Stimulated activated naive CD4-positive, alpha-beta T cell (primary cell): Measurements from ENCODE around the gene CX3CL1.
A peak's percentile ranks its signal among the peaks of the same experiment; 100 is the strongest.

Experiments used
- DNase-seq, 6 experiments: peaks; one replicate each; lab custom pipeline; 2025; lab: John Stamatoyannopoulos, UW

Gene CX3CL1

DNA sequence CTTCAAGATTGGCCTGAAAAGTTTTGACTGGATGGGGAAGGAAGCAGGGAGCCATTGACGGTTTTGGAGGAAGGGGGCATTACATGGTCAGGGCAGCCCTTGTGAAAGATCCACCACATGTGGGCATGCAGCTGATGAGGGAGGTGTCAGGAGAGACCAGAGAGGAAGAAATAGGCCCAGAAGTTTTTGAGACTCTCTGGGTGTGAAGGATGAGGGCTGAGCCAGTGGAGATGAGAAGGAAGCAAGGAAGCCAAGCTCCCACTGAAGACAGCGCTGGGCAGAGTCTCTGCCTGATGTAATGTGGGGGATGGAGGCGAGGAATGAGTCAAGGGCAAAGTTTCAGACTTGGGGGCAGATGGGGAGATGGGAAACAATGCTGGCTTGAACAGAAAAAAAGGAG lies 32.8 kb downstream of the CX3CL1 start:
- DNase-seq = no peak

GRCh38 chr16:57406881-57407280 lies 34.6 kb downstream of the CX3CL1 start:
- no peak for DNase-seq

GRCh38 chr16:57407521-57408353 lies 35.4 kb downstream of the CX3CL1 start:
- DNase-seq = no peak

- DNase-seq = no peak
These were observed 36.8 kb downstream of the CX3CL1 start for GRCh38 chr16:57409065-57409464.

DNA sequence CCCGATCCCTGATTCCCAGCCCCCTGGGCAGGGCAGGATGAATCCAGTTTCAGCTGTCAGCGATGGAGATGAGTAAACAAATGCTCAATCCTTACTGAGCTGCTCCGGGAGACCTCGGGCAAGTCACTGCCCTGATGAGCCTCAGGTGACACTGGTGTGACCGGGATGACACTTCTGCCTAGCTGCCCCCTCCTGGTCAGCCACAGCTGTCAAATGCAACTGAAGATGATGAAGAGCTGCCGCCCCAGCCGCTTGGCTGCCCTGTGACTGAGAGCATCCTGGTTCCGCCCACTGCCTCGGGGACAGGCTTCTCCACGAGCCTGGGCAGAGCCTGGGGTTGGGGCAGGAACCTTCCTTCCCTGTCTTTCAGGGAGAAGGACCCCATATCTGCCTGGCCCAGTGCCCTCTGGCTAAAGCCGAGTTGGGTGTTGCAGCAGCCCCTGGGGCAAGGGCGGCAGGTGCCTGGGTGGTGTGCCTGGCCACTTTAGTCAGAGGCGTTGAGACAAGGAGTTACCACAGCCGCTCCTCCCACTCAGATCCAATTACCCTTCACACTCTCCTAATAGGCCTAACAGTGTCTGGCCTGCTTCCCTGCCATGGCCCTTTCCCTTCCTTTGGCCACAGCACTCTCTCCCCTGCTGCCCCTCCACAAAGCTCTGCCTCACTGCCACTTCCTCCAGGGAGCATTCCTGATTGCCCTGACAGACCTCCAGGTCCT lies 37.7 kb downstream of the CX3CL1 start:
- no peak for DNase-seq

DNA sequence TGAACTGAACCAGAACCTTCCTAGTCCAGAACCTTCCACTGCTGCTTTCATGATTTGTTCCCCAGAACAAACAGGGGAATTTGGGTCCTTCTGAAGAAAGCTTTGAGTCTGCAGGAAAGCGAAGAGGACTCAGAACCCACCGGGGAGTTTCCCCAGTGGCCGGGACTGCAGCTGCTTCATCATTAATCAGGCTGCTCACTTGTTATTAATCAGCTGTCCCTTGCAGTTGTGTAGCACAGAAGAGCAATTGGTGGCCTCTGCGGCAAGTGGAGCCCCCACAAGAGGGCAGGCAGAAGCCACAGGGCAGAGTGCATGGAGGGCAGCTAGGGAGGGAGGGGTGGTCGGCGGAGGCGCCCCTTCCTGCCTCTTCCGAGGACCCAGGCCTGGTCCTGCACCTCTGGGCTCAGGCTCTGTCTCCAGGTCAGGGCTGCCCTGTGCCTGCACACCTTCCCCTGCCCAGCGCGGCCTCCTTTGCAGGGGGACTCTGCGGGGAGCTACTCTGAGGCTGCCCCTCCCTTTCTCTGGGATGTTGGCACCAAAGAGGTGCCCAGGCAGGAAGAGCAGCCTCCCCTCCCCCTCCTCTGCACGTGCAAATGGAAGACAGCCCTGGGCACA lies 39.2 kb downstream of the CX3CL1 start:
- no peak for DNase-seq

DNA sequence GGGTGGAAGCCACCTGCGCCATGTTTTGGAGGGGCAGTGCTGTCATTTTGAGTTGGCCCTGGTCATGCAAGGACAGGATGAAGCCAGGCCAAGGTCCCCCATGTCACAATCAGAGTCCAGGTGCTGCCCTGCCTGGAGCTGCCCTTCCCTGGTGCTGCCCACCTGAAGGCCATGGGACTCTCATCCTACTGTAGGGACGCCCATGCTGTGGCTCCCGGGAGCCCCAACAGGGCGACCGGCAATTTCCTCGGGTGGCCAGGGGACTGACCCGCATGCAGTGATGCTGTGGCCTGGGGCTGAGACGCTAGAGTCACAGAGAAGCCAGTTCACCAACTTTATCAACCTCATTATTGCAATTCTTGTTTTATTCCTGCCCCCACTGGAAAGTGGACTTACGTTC lies 40.3 kb downstream of the CX3CL1 start:
- DNase-seq = no peak

GRCh38 chr16:57413301-57413730 lies 41.0 kb downstream of the CX3CL1 start:
- DNase-seq = no peak

DNA sequence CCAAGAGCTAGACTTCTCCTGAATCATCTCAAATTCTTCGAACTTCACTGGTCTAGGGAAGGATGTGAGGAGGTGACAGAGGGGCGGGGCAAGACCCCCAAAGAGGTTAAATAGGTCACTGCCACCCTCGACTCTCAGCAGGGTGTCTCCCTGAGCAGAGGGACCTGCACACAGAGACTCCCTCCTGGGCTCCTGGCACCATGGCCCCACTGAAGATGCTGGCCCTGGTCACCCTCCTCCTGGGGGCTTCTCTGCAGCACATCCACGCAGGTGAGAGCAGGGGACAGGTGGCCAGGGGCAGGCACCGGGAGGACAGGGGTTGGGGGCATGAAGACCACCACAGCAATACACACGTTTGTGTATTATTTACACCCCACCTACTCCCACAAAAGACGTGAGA lies 41.4 kb downstream of the CX3CL1 start:
- no peak for DNase-seq

- DNase-seq = no peak
These were observed 43.8 kb downstream of the CX3CL1 start for GRCh38 chr16:57416084-57416483.

- DNase-seq = no peak
These were observed 47.2 kb downstream of the CX3CL1 start for GRCh38 chr16:57419506-57419905.

GRCh38 chr16:57422026-57422944 lies 50.0 kb downstream of the CX3CL1 start:
- DNase-seq = no peak

DNA sequence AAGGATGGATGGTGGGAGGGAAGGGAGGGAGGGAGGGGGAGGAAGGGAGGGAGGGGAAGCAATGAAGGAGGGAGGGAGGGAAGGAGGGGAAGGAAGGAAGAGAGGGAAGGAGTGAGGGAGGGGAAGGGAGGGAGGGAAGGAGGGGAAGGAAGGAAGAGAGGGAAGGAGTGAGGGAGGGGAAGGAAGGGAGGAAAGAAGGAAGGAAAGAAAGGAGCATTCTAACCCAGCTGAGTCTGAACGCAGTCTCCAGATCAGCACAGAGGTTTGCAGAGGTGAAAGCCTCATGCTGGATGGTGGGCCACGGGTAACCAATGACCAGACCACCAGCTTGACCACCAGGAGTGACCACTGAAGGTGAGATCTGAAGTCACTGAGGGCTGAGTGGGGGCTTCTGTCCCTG lies 50.9 kb downstream of the CX3CL1 start:
- no peak for DNase-seq

- DNase-seq = no peak
These were observed 52.3 kb downstream of the CX3CL1 start for GRCh38 chr16:57424583-57424982.

DNA sequence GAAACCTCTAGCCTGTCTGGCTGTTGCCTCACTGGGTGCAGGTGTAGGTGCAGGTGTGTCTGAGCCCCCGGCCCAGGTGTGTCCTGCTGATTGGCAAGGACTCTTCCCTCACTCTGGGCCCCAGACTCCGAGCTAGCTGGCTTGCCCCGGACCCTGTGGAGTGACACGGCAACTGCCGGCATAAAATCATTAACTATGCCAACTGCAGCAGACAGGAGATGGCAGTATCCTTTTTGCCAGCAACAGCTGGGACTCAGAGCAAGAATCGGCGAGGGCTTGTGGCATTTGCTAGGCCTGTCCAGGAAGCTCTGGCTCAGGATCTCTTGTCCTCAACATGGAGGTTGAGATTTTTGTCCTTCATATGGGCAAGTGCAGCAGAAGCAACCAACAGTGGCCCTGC lies 54.1 kb downstream of the CX3CL1 start:
- DNase-seq = no peak

DNA sequence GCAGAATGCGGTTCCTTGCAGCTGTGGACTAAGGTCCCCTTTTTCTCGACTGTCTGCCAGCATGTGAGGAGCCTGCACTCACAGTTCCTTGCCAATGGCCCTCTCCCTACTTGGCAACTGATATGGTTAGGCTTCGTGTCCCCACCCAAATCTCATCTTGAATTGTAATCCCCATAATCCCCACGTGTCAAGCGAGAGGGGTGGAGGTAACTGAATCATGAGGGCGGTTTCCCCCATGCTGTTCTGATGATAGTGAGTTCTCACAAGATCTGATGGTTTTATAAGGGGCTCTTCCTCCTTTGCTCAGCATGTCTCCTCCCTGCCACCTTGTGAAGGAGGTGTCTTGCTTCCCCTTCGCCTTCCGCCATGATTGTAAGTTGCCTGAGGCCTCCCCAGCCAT lies 55.0 kb downstream of the CX3CL1 start:
- DNase-seq = no peak

- no peak for DNase-seq
These were observed 55.5 kb downstream of the CX3CL1 start for GRCh38 chr16:57427824-57428223.

DNA sequence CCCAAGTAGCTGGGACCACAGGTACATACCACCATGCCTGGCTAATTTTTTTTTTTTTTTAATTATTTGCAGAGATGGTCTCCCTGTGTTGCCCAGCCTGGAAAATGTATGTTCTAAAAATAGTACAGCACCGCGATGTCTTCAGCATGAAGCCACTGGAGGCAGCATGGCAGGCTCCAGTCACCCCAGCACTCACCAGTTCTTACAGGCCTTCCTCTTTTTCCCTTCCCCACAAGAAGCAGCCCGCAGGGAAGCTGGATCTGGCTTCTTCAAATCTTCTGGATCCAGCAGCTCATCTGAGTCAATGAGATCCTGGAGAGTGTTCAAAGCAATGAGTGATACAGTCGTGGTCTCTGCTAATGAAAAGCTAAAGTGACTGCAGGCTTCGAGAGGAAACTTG lies 58.7 kb downstream of the CX3CL1 start:
- no peak for DNase-seq

GRCh38 chr16:57432505-57432904 lies 60.2 kb downstream of the CX3CL1 start:
- DNase-seq = no peak

DNA sequence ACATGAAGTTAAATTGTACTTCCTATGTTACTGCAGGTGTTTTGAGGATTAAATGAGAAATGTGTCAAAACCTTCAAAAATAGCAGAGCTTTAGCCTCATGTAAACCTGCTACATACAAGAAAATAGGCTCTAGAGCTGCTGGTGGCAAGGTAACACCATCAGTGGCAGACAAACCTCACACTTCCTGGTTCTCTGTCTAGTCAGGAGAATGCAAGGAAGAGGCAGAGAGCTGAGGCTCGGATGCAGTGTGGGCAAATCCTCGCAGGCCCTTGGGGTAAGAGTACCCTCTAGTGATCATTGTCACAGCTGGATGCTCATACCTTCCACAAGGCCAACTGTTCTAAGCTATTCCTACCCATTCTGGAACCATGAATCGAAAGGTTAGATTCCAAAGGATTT lies 60.7 kb downstream of the CX3CL1 start:
- DNase-seq = peak in 1 of 6 experiments; percentile 21

DNA sequence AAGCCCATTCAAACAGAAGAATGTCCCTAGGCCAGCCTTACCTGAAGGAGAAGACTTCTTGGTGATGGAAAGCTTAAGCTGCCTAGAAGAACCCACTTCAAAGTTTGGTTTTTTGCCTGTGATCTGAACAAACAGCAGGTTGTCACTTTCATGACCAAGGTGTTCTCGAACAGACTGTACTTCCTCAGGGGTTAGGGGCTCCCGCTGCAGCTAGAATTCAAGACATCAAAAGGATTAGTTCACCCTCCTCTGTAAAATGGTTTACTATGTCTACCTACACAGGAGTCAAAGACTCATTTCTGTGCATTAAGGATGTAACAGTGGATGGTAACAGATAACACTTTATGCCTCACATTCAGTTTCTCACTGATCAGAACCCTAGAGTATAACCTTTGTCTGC lies 61.7 kb downstream of the CX3CL1 start:
- peak in 4 of 6 experiments; percentile 4 to 82 (median 74) for DNase-seq
